ENCODE data around the gene PCDHB10.
"Not testable (repeated sequence)": the region's sequence is repeated elsewhere in the genome, so short reads cannot be mapped to it uniquely, and the experiment has no call there.

PCDHB10 gene

GRCh38 chr5:141192110-141192725 is at the start of gene PCDHB10:
Gene PCDHB10, plus strand, starts transcription at chr5:141192353. Its CDS starts 200 bp downstream, at chr5:141192553.
- TF ChIP-seq CTCF (conservative IDR thresholded peaks at IDR 0.05; ENCODE audit: low read length) = peak; percentile 46
- peak; percentile 8 for DNase-seq (ENCODE audit: low read depth)
- no peak within 1 kb of the TSS; the same call in 1 of the 2 replicates for H3K4me3 ChIP-seq (ENCODE audit: low read length)

- TF ChIP-seq CTCF (conservative IDR thresholded peaks at IDR 0.05; ENCODE audit: low read length) = peak; percentile 47
- peak; percentile 18 for DNase-seq (ENCODE audit: low read depth)
- H3K4me3 ChIP-seq (ENCODE audit: low read length) = peak within 1 kb of the TSS; percentile 35
These were observed 42.3 kb upstream of the PCDHB10 start, which contains the start of gene PCDHB6 for GRCh38 chr5:141149812-141150211. Gene PCDHB6, plus strand, starts transcription at chr5:141150057. Its CDS starts 201 bp downstream, at chr5:141150258.

GRCh38 chr5:141150224-141150992 is 41.7 kb upstream of the PCDHB10 start:
- peak overlapping the region; percentile 35 for H3K4me3 ChIP-seq (ENCODE audit: low read length)
- no peak for TF ChIP-seq CTCF (conservative IDR thresholded peaks at IDR 0.05; ENCODE audit: low read length)
- no peak for DNase-seq (ENCODE audit: low read depth)

- TF ChIP-seq CTCF (conservative IDR thresholded peaks at IDR 0.05; ENCODE audit: low read length) = no peak
- no peak overlapping the region for H3K4me3 ChIP-seq (ENCODE audit: low read length)
- DNase-seq (ENCODE audit: low read depth) = no peak
These were observed 41.2 kb upstream of the PCDHB10 start for GRCh38 chr5:141150993-141151325.

- not testable (repeated sequence) for H3K4me3 ChIP-seq (ENCODE audit: low read length); DNase-seq (ENCODE audit: low read depth)
These were observed 40.5 kb upstream of the PCDHB10 start for GRCh38 chr5:141151632-141152031.

GRCh38 chr5:141152096-141152495 is 40.1 kb upstream of the PCDHB10 start:
- not testable (repeated sequence) for DNase-seq (ENCODE audit: low read depth); H3K4me3 ChIP-seq (ENCODE audit: low read length)

- H3K4me3 ChIP-seq (ENCODE audit: low read length) = no peak overlapping the region
- no peak for TF ChIP-seq CTCF (conservative IDR thresholded peaks at IDR 0.05; ENCODE audit: low read length)
- no peak for DNase-seq (ENCODE audit: low read depth)
These were observed 36.4 kb upstream of the PCDHB10 start for GRCh38 chr5:141155540-141156374.

GRCh38 chr5:141157356-141157755 is 34.8 kb upstream of the PCDHB10 start:
- H3K4me3 ChIP-seq (ENCODE audit: low read length); DNase-seq (ENCODE audit: low read depth): not testable (repeated sequence)

GRCh38 chr5:141157901-141158300 is 34.3 kb upstream of the PCDHB10 start:
- H3K4me3 ChIP-seq (ENCODE audit: low read length); DNase-seq (ENCODE audit: low read depth): not testable (repeated sequence)

Measured in AG10803 (cell line).